ENCODE results near the gene ZNF697. TPM values are rescaled to one million over a fixed set of nuclear protein-coding genes. Genes with fewer than 3 reads are reported as not detected.

ZNF697 gene
- total RNA-seq, 1 donor from 2014 or later = 8.3 TPM

DNA sequence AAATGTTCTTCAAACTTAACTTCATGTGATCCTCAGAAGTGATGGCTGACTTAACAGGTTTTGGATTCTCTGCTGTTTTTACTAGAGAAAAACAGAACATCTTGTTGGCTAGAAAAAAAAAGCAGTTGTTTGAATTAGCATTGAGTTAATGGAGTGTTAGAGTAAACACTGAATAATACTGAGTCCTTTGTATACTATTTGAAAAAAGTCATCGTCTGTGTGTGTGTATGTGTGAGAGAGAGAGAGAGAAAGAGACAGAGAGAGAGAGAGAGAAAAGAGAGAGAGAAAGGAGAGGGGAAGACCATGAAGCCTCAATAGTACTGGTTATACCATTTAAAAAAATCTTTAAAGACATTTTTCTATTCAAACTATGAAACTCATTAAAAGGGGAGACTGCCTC lies 10.4 kb downstream of the ZNF697 start:
- H3K27ac Mint-ChIP-seq = no peak overlapping the region
- H3K4me1 Mint-ChIP-seq = no peaks in the 10 kb centered on the region
- Histone ChIP-seq H3K4me2 (no peak overlapping the region), H3K27ac (no peak overlapping the region), H2AFZ (replicated peaks) (no peak overlapping the region), H3F3A (ENCODE audit: low read depth) (no peaks in the 10 kb centered on the region), H3K36me3 (no peaks in the 10 kb centered on the region), H4K20me1 (ENCODE audit: low read depth) (peaks cover 8% of the 10 kb centered on the region), H3K4me3 (no peak overlapping the region), H3K4me1 (peaks cover 8% of the 10 kb centered on the region), H3K79me2 (ENCODE audit: low read depth) (peaks cover 46% of the 10 kb centered on the region), H3K9me3 (ENCODE audit: low read depth) (no peaks in the 10 kb centered on the region), H3K27me3 (no peaks in the 10 kb centered on the region), H3K9ac (no peak overlapping the region)
- TF ChIP-seq EZH2 (IDR thresholded peaks at IDR 0.05) = no peak
- no peak for TF ChIP-seq EZH2phosphoT487 (IDR thresholded peaks at IDR 0.05)
- TF ChIP-seq, protein P1, sequence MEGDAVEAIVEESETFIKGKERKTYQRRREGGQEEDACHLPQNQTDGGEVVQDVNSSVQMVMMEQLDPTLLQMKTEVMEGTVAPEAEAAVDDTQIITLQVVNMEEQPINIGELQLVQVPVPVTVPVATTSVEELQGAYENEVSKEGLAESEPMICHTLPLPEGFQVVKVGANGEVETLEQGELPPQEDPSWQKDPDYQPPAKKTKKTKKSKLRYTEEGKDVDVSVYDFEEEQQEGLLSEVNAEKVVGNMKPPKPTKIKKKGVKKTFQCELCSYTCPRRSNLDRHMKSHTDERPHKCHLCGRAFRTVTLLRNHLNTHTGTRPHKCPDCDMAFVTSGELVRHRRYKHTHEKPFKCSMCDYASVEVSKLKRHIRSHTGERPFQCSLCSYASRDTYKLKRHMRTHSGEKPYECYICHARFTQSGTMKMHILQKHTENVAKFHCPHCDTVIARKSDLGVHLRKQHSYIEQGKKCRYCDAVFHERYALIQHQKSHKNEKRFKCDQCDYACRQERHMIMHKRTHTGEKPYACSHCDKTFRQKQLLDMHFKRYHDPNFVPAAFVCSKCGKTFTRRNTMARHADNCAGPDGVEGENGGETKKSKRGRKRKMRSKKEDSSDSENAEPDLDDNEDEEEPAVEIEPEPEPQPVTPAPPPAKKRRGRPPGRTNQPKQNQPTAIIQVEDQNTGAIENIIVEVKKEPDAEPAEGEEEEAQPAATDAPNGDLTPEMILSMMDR (IDR thresholded peaks at IDR 0.05) = no peak
- H3K36me3 Mint-ChIP-seq = peaks cover 9% of the 10 kb centered on the region
- H3K27me3 Mint-ChIP-seq (ENCODE audit: insufficient read depth, low read depth) = no peaks in the 10 kb centered on the region
- H3K9me3 Mint-ChIP-seq = peaks cover 2% of the 10 kb centered on the region
- no peak overlapping the region for H3K4me3 Mint-ChIP-seq
- no peak for DNase-seq (ENCODE audit: low spot score)

DNA sequence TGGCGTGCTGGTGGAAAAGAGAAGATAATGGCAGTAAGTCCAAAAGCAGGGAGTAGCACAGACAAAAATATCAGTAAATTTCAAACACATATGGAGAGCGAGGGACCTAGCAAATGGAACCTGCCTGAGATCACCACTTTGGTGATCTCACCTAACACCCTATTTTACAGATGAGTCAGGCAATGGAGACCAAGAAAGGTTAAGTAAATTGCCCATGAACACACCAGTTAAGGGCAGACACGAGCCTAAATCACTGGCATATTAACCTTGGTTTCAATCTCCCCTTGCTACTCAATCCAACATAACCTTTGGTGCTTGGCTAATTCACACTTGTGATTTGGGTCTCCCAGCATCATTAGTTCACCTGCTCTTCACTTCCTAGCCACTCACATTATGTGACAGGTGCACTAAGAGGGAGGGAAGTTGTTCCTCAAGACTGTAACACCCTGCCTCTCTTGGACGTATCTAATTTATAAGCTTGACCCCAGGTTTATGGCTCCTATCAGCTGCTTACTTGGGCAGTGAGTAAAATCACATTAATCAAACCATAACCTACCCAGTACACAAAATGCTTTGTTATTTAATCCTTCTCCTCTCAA lies 11.5 kb downstream of the ZNF697 start:
- H3K4me1 ChIP-seq = peaks cover 8% of the 10 kb centered on the region
- no peak overlapping the region for H3K4me3 Mint-ChIP-seq
- peaks cover 5% of the 10 kb centered on the region for H3K36me3 Mint-ChIP-seq

DNA sequence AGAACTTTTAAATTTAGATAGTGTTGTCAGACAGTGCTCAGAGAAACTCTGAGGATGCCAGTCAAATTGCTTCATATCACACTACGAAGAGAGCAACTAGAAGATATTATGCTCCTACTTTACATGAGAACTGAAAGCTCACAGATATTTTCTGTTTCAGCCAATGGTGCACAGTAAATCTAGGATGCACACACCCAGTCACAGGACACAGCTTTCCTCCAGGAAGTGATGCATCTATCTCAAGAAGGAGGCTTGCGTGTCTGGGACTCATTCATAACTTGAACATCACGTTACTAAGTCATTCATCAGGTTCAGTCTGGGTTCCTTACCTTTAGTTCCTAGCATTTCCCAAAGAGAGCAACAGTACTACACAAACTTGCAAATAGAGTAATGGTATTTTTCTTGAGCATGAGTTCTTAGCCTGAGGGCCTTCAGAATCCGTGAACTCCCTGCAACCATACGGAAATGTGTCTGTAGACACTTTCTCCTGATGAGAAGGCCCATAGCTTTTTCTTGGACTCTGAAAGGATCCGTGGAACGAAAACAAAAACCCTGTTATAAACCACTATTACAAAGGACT lies 12.2 kb downstream of the ZNF697 start:
- H4K20me1 ChIP-seq (ENCODE audit: low read depth) = peaks cover 16% of the 10 kb centered on the region
- Mint-ChIP-seq H3K27ac (no peak overlapping the region), H3K4me3 (no peak overlapping the region)

More for the DNA sequence above, 11.5 kb downstream of the ZNF697 start:
- H3K4me3 ChIP-seq = no peak overlapping the region
- H3K4me2 ChIP-seq = no peak overlapping the region
- H3K9ac ChIP-seq = no peak overlapping the region
- no peak for DNase-seq (ENCODE audit: low spot score)
- Mint-ChIP-seq H3K27me3 (ENCODE audit: insufficient read depth, low read depth) (no peaks in the 10 kb centered on the region), H3K9me3 (no peaks in the 10 kb centered on the region), H3K27ac (no peak overlapping the region), H3K4me1 (no peaks in the 10 kb centered on the region)
- peaks cover 36% of the 10 kb centered on the region for H3K79me2 ChIP-seq (ENCODE audit: low read depth)
- no peaks in the 10 kb centered on the region for H3K27me3 ChIP-seq
- H3F3A ChIP-seq (ENCODE audit: low read depth) = no peaks in the 10 kb centered on the region
- H3K9me3 ChIP-seq (ENCODE audit: low read depth) = no peaks in the 10 kb centered on the region
- H3K27ac ChIP-seq = no peak overlapping the region
- H2AFZ ChIP-seq (replicated peaks) = no peak overlapping the region
- no peaks in the 10 kb centered on the region for H3K36me3 ChIP-seq
- TF ChIP-seq EZH2phosphoT487 (IDR thresholded peaks at IDR 0.05) = no peak
- no peak for TF ChIP-seq EZH2 (IDR thresholded peaks at IDR 0.05)
- TF ChIP-seq, protein P1 (IDR thresholded peaks at IDR 0.05) = no peak
- H4K20me1 ChIP-seq (ENCODE audit: low read depth) = peaks cover 13% of the 10 kb centered on the region

More for the DNA sequence above, 12.2 kb downstream of the ZNF697 start:
- Histone ChIP-seq H3K27me3 (no peaks in the 10 kb centered on the region), H3K4me3 (no peak overlapping the region), H2AFZ (replicated peaks) (no peak overlapping the region), H3F3A (ENCODE audit: low read depth) (no peaks in the 10 kb centered on the region), H3K27ac (no peak overlapping the region), H3K9me3 (ENCODE audit: low read depth) (no peaks in the 10 kb centered on the region), H3K9ac (no peak overlapping the region), H3K4me1 (peaks cover 7% of the 10 kb centered on the region), H3K79me2 (ENCODE audit: low read depth) (peaks cover 29% of the 10 kb centered on the region), H3K36me3 (no peaks in the 10 kb centered on the region), H3K4me2 (no peak overlapping the region)
- no peaks in the 10 kb centered on the region for H3K9me3 Mint-ChIP-seq
- no peaks in the 10 kb centered on the region for H3K4me1 Mint-ChIP-seq
- TF ChIP-seq EZH2phosphoT487 (IDR thresholded peaks at IDR 0.05) = no peak
- TF ChIP-seq EZH2 (IDR thresholded peaks at IDR 0.05) = no peak
- TF ChIP-seq, protein P1 (IDR thresholded peaks at IDR 0.05) = no peak
- peaks cover 3% of the 10 kb centered on the region for H3K36me3 Mint-ChIP-seq
- no peak for DNase-seq (ENCODE audit: low spot score)
- H3K27me3 Mint-ChIP-seq (ENCODE audit: insufficient read depth, low read depth) = no peaks in the 10 kb centered on the region

Data from neural progenitor cell (in vitro differentiated cells).